Spinal cord (tissue), 10 donors: Measurements from ENCODE around the gene QDPR. TPM values are rescaled to one million over a fixed set of nuclear protein-coding genes. Genes with fewer than 3 reads are reported as not detected.
"Not testable (repeated sequence)": the region's sequence is repeated elsewhere in the genome, so short reads cannot be mapped to it uniquely, and the experiment has no call there.

ENCODE experiments used
- DNase-seq, 6 donors: peaks; one replicate each; pipeline versions ENCODE4 v3.0.0 to v3.0.0-alpha.2; 2013 to 2015; ENCODE audit warnings: low spot score in 6 of 6, low read depth in 4 of 6
- H3K27ac ChIP-seq: one replicate; pipeline ENCODE4 v1.5.1; 2013; ENCODE audit warnings: low read depth, low read length, control low read depth
- H3K27me3 ChIP-seq: one replicate; pipeline ENCODE4 v1.6.1; 2013; ENCODE audit warnings: low read length; ENCODE audit not compliant: control insufficient read depth, insufficient read depth
- H3K36me3 ChIP-seq: one replicate; pipeline ENCODE4 v1.6.1; 2013; ENCODE audit warnings: low read length; ENCODE audit not compliant: control insufficient read depth, insufficient read depth
- H3K4me1 ChIP-seq: one replicate; pipeline ENCODE4 v1.6.1; 2013; ENCODE audit warnings: low read length; ENCODE audit not compliant: control insufficient read depth, insufficient read depth
- H3K4me3 ChIP-seq: one replicate; pipeline ENCODE4 v1.5.1; 2013; ENCODE audit warnings: low read depth, low read length, control low read depth
- H3K9me3 ChIP-seq: one replicate; pipeline ENCODE4 v1.6.1; 2013; ENCODE audit warnings: low read length; ENCODE audit not compliant: control insufficient read depth, insufficient read depth
- WGBS: methylation state at CpG from one replicate; pipeline ENCODE4 v1.1.5; 2013; ENCODE audit warnings: missing lambda C conversion rate; ENCODE audit not compliant: insufficient coverage; 5-methylcytosine and 5-hydroxymethylcytosine counted together
- polyA plus RNA-seq, 2 donors: library from polyadenylated mRNA; unstranded; fragments of 120-200 nt; gene quantifications; one replicate each; pipeline ENCODE4 v1.2.1, GENCODE V29; 2013; ENCODE audit not compliant: insufficient read length in 2 of 2
- total RNA-seq, 2 donors: library from RNA; depleted of rRNA in 1 of 2; stranded (reverse); fragments of 120-200 nt in 1 of 2; fragments of >200 nt in 1 of 2; gene quantifications; one replicate each; pipeline versions ENCODE4 v1.2.3 to v1.2.4, GENCODE V29; 2013 to 2014
- donor health status: healthy.

QDPR gene
- total and polyA plus RNA-seq, 4 donors, result 13.6 to 115 (median 77.9) TPM

GRCh38 chr4:17448689-17449088 is 63.2 kb downstream of the QDPR start:
- Histone ChIP-seq H3K36me3 (no peaks in the 10 kb centered on the region), H3K4me3 (no peak overlapping the region), H3K9me3 (no peaks in the 10 kb centered on the region), H3K27ac (no peak overlapping the region), H3K4me1 (no peaks in the 10 kb centered on the region), H3K27me3 (no peaks in the 10 kb centered on the region)
- 55% methylated on average over 1 of the region's 3 CpGs for WGBS
- no peak for DNase-seq

- H3K27me3 ChIP-seq, result no peaks in the 10 kb centered on the region
- H3K4me3 ChIP-seq, result no peak overlapping the region
- no peak overlapping the region for H3K27ac ChIP-seq
- no peaks in the 10 kb centered on the region for H3K36me3 ChIP-seq
- no peaks in the 10 kb centered on the region for H3K9me3 ChIP-seq
- no peaks in the 10 kb centered on the region for H3K4me1 ChIP-seq
- DNase-seq, result peak; percentile 48 to 94 (median 56)
These were observed 64.1 kb downstream of the QDPR start for GRCh38 chr4:17447675-17448298.

DNA sequence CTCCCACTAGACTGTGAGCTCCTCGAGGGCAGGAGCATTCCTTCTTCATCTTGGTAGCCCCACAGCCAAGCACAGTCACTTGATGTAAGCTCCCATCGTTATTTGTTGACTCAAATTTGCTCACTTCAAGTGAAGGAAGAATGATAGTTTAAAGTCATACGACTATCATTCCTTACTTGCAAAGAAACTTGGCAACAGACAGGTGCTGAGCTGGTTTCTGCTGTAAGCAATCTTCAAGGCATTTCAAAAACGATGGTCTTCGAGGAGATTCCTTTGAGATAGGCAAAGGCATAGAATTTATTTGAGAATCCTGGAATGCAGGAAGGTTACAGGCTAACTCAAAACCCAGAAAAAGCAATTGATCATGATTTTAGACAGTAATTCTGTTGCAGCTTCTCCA is 64.8 kb downstream of the QDPR start:
- H3K4me1 ChIP-seq, result no peaks in the 10 kb centered on the region
- H3K36me3 ChIP-seq, result no peaks in the 10 kb centered on the region
- H3K27me3 ChIP-seq, result no peaks in the 10 kb centered on the region
- WGBS, result 82% methylated on average over 3 of the region's 5 CpGs
- DNase-seq, result no peak
- H3K4me3 ChIP-seq, result no peak overlapping the region
- H3K9me3 ChIP-seq, result no peaks in the 10 kb centered on the region
- H3K27ac ChIP-seq, result no peak overlapping the region

GRCh38 chr4:17442477-17442876 is 69.4 kb downstream of the QDPR start:
- not testable (repeated sequence) for H3K27me3 ChIP-seq, H3K9me3 ChIP-seq, H3K4me3 ChIP-seq, H3K27ac ChIP-seq, DNase-seq, H3K4me1 ChIP-seq, H3K36me3 ChIP-seq
- no CpG with 5 or more reads among the region's 1 CpG for WGBS

DNA sequence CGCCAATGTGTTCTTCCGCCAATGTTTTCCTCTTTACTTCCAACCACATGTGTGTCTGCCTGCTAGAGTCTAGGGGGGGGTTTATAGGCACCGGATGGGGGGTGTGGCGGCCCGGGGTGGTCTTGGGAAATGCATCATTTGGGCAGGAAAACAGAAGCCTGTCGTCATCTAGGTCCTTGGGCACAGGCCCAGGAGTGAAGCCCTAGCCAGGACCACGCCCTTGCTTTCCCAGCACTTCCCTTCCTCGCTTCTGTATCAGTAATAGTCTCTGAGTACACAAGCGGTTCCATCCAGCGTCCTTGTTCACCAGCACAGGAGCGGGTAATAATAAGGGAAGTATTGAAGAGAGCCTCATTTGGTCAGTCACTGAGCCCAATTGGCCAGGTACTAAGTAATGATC is 74.5 kb downstream of the QDPR start:
- Histone ChIP-seq H3K4me1 (no peaks in the 10 kb centered on the region), H3K4me3 (no peak overlapping the region), H3K9me3 (no peaks in the 10 kb centered on the region), H3K27ac (no peak overlapping the region), H3K36me3 (no peaks in the 10 kb centered on the region), H3K27me3 (no peaks in the 10 kb centered on the region)
- WGBS, result 91% methylated on average over 7 of the region's 11 CpGs
- no peak for DNase-seq

DNA sequence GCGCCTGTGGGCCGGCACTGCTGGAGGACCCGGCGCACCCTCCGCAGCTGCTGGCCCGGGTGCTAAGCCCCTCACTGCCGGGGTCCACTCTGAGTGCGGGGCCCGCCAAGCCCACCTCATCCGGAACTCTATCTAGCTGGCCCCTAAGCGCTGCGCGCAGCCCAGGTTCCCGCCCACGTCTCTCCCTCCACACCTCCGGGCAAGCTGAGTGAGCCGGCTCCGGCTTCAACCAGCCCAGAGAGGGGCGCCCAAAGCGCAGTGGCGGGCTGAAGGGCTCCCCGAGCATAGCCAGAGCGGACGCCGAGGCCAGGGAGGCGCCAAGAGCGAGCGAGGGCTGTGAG is 75.2 kb downstream of the QDPR start:
- H3K27me3 ChIP-seq, result no peaks in the 10 kb centered on the region
- no peak overlapping the region for H3K27ac ChIP-seq
- no peaks in the 10 kb centered on the region for H3K36me3 ChIP-seq
- no peaks in the 10 kb centered on the region for H3K9me3 ChIP-seq
- no peak overlapping the region for H3K4me3 ChIP-seq
- 97% methylated on average over 28 of the region's 28 CpGs for WGBS
- DNase-seq, result no peak
- no peaks in the 10 kb centered on the region for H3K4me1 ChIP-seq

Other genes starting within 250 kb of the QDPR start
- gene CLRN2, start 3.1 kb upstream of the QDPR start, total RNA-seq, result not detected
- under 1 TPM in 1 of 2 donors, not detected in 1; 0.20 TPM for gene CLRN2, start 3.1 kb upstream of the QDPR start, polyA plus RNA-seq
- 10 to 100 TPM; 74.6 to 76.6 TPM for gene LAP3, start 65.1 kb upstream of the QDPR start, total RNA-seq
- 10 to 100 TPM; 54.6 to 58.6 TPM for gene LAP3, start 65.1 kb upstream of the QDPR start, polyA plus RNA-seq
- 10 to 100 TPM; 21.1 to 26.4 TPM for gene MED28, start 102.6 kb upstream of the QDPR start, total RNA-seq
- gene MED28, start 102.6 kb upstream of the QDPR start, polyA plus RNA-seq, result 10 to 100 TPM; 40.2 to 45.1 TPM